HUDEP-2 (cell line): ENCODE data around the gene TPRG1L.
A peak's percentile ranks its signal among the peaks of the same experiment; 100 is the strongest.
"Not testable (repeated sequence)": the region's sequence is repeated elsewhere in the genome, so short reads cannot be mapped to it uniquely, and the experiment has no call there.

Source experiments
- DNase-seq, 76 experiments: peaks; one replicate each; lab custom pipeline; 2025; ENCODE audit not compliant: unreplicated experiment in 76 of 76; lab: John Stamatoyannopoulos, UW

TPRG1L gene

GRCh38 chr1:3624200-3625136, at the start of gene TPRG1L:
TPRG1L (plus strand) TSS chr1:3625015; CDS start chr1:3625073, 58 bp downstream.
- peak in 75 of 76 experiments; percentile 41 to 98 (median 95) for DNase-seq

DNA sequence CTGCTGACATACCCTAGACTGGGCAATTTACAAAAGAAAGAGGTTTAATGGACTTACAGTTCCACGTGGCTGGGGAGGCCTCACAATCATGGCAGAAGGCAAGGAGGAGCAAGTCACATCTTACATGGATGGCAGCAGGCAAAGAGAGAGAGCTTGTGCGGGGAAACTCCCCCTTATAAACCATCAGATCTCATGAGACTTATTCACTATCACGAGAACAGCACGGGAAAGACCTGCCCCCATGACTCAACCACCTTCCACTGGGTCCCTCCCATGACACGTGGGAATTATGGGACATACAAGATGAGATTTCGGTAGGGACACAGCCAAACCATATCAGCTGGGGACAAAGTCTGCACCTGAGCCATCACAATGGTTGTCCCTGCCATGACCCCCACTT, 49.3 kb upstream of the TPRG1L start:
- DNase-seq = not testable (repeated sequence)

GRCh38 chr1:3575993-3576392, 48.8 kb upstream of the TPRG1L start:
- no peak for DNase-seq

GRCh38 chr1:3577300-3577699, 47.5 kb upstream of the TPRG1L start:
- DNase-seq = no peak

- DNase-seq = no peak
Measured at GRCh38 chr1:3577711-3578432, 46.9 kb upstream of the TPRG1L start.

GRCh38 chr1:3578433-3578805, 46.4 kb upstream of the TPRG1L start:
- no peak for DNase-seq

DNA sequence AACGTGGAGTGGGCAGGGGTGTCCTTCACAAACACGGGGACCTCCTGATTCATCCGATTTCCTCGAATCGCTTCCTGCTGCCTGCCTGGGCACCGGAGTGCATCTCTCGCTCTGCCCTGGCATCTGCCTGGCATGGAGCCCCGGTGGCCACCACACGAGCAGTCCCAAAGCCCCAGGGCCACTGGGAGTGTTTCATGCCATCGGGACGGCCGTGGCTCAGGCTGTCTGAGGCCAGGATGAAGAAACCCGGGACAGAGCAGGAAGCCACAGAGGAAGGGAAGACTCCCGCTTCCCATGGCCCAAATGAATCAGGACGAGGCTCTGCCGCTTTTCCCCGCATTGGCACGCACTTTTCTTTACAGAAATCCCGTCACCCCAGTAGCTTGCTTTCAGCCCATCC, 45.9 kb upstream of the TPRG1L start:
- no peak for DNase-seq

DNA sequence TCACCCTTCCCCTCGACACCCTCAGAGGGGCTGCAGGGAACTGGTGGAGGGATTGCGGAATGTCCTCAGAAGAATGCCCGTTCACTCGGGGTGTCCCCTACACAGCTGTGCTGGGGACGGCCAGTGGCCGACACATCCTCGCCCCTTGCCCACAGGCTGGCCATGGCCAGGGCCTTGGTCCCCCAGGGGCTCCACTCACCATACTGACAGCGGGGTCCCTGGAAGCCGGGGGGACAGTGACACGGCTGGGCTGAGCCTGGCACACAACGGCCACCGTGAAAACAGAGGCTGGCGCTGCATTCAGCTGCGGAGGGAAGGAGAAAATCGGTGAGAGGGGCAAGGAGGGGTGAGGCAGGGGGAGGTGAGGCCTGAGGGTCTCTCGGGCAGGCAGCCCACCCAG, 45.2 kb upstream of the TPRG1L start:
- DNase-seq = no peak

DNA sequence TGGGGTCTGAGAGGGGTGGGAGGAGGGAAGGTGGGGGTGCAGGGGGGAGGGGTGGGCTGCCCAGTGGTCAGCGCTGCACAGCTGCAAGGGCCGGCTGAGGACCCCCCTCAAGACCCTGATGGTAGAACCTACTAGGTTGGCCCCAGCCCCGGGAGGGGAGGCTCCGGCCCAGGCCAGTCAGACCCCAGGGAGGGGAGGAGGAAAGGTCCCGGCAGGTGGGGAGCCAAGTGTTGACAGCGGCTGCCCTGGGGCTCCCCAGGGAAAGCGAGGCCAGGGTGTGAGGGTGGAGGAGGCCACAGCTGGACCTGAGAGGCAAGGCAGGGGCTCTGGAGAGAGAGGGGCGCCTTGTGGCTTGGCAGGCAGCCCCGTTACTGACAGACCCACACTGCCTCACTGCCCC, 44.6 kb upstream of the TPRG1L start:
- DNase-seq = no peak

- DNase-seq = no peak
Measured at GRCh38 chr1:3581296-3582036, 43.3 kb upstream of the TPRG1L start.

DNA sequence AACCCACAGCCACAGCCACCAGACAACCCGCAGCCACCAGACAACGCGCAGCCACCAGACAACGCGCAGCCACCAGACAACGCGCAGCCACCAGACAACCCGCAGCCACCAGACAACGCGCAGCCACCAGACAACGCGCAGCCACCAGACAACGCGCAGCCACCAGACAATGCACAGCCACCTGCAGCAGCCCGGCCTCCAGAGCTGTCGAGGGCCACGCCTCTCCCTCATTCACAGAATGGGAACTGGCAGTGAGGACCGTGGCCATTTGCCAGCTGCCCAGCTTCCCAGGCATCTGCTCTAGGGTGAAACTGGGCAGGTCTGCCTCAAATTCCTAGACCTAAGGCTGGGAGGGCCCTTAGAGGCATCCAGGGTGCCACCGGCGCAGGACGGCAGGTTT, 41.1 kb upstream of the TPRG1L start:
- DNase-seq = not testable (repeated sequence)

- no peak for DNase-seq
Measured at GRCh38 chr1:3584915-3585314, 39.9 kb upstream of the TPRG1L start.

DNA sequence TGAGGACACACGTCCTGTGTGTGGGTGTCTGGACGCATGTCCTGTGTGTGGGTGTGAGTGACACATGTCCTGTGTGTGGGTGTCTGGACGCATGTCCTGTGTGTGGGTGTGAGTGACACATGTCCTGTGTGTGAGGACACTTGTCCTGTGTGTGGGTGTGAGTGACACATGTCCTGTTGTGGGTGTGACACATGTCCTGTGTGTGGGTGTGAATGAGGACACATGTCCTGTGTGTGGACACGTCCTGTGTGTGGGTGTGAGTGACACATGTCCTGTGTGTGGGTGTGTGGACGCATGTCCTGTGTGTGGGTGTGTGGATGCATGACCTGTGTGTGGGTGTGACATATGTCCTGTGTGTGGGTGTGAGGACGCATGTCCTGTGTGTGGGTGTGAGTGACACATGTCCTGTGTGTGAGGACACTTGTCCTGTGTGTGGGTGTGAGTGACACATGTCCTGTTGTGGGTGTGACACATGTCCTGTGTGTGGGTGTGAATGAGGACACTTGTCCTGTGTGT, 39.4 kb upstream of the TPRG1L start:
- DNase-seq = not testable (repeated sequence)

GRCh38 chr1:3585940-3586568, 38.8 kb upstream of the TPRG1L start:
- DNase-seq = no peak

DNA sequence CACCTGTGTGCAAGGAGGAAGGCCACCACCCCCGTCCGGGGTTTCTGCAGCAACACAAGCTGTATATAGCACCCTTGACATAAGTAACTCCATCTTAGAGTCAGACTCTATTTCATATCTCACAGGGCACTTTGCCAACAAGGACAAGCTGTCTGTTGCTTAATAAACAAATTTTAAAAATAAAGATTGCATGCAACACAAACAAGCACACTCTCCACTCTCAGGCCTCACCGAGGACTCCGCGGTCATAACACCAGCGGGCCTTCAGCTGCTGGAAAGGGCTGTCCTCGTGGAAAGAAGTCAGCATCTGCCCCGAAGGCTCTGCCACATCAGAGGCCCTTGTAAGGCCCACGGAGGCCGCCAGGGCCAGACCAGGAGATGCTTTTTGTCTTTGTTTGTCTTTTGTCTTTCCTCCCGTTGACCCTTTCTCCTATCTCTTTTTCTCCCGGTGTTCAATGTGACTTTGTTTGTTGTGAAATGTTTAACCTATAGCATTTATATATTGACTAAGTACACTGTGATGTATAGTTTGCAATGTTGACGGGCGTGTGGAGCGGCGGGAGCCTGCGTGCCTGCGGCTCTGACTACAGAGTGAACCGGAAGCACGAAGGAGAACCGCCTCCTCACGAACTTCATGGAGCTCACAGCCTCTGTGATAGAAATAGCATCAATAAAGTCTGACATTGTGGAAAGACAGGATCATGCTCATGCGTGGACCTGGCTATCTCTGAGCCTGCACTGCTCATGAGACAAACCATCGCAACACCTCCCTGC, 37.6 kb upstream of the TPRG1L start:
- DNase-seq = no peak

- no peak for DNase-seq
Measured at GRCh38 chr1:3588395-3588794, 36.4 kb upstream of the TPRG1L start.

- no peak for DNase-seq
Measured at GRCh38 chr1:3590139-3590763, 34.6 kb upstream of the TPRG1L start.

DNA sequence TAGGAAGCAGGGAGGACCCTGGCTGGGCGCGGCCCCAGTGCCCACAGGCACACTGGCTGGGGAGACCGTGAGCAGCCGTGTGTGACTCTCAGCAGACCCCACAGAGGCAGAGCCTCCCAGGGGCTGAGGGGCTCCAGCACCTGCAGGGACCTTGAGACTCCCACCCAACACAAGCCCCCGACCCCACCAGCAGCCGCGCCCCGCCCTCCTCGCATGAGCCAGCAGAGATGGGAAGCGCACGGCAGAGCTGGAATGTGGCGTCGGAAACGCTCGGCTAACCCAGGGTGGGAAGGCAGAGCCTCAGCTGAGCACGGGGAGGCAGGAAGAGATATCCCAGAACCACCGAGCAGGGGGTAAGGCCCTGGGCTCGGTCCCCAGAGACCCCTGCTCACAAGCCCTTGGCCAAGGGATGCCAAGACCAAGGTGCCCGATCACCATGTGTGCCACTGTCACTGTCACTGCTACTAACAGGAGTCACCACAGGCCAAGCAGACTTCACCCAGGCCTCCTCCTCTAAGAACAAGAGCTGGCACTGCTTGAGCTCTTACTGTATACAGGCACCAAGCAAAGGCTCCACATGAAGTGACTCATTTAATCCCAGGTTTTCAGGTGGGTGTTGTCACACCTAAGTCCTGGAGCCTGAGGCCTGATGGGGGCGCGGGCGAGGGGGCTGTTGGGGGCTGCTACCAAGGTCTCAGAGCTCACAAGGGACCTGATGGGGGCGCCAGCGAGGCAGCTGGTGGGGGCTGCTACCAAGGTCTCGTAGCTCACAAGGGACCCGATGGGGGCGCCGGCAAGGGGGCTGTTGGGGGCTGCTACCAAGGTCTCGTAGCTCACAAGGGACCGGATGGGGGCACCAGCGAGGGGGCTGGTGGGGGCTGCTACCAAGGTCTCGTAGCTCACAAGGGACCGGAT, 33.6 kb upstream of the TPRG1L start:
- DNase-seq = no peak
